GM12891 (cell line): Measurements from ENCODE around the gene ZNF101.

Experiments
- DNase-seq: peaks from one replicate; pipeline ENCODE4 v3.0.0; 2011; ENCODE audit warnings: low spot score; ENCODE audit not compliant: insufficient read length
- FAIRE-seq: peaks from 2 replicates; lab custom pipeline; 2011; peaks lifted over from hg19 to GRCh38; lab: Jason Lieb, UNC
- PAX5 ChIP-seq: IDR thresholded peaks from 2 replicates; pipeline ENCODE4 v1.6.1; 2011; ENCODE audit warnings: low read length, moderate library complexity, mild to moderate bottlenecking; ENCODE audit not compliant: insufficient read depth, severe bottlenecking
- POLR2A ChIP-seq: IDR thresholded peaks from 2 replicates; pipeline ENCODE4 v1.6.1; 2011; ENCODE audit warnings: low read depth, low read length, control low read depth
- POLR2AphosphoS5 ChIP-seq: IDR thresholded peaks from 2 replicates; pipeline ENCODE4 v1.6.1; 2011; ENCODE audit warnings: low read depth, low read length, control low read depth
- POU2F2 ChIP-seq: IDR thresholded peaks from 2 replicates; pipeline ENCODE4 v1.6.1; 2011; ENCODE audit warnings: low read depth, mild to moderate bottlenecking, control low read depth, low read length, moderate library complexity
- SPI1 ChIP-seq: IDR thresholded peaks from 2 replicates; pipeline ENCODE4 v1.6.1; 2011; ENCODE audit warnings: low read depth, low read length, control low read depth
- TAF1 ChIP-seq: IDR thresholded peaks from 2 replicates; pipeline ENCODE4 v1.6.1; 2011; ENCODE audit warnings: low read depth, low read length, control low read depth

ZNF101 gene

DNA sequence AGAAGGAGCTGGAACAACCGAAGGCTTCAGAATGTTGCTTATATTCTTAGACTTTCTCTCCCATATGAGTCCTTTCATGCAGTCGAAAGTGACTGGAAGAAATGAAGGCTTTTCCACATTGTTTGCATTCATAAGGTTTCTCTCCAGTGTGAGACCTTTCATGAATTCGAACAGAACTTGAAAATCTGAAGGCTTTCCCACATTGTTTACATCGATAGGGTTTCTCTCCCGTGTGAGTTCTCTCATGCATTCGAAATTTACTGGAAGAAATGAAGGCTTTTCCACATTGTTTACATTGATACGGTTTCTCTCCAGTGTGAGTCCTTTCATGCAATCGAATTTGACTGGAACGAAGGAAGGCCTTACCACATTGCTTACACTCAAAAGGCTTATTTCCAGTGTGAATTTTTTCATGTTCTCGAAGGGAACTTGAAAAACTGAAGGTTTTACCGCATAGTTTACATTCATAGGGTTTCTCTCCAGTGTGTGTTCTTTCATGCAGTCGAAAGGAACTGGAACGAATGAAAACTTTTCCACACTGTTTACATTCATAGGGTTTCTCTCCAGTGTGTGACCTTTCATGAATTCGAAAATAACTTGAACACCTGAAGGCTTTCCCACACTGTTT, 42.8 kb downstream of the ZNF101 start:
- DNase-seq (no peak), FAIRE-seq (no peak)
- no peak for TF ChIP-seq TAF1
- TF ChIP-seq POLR2A, result no peak

DNA sequence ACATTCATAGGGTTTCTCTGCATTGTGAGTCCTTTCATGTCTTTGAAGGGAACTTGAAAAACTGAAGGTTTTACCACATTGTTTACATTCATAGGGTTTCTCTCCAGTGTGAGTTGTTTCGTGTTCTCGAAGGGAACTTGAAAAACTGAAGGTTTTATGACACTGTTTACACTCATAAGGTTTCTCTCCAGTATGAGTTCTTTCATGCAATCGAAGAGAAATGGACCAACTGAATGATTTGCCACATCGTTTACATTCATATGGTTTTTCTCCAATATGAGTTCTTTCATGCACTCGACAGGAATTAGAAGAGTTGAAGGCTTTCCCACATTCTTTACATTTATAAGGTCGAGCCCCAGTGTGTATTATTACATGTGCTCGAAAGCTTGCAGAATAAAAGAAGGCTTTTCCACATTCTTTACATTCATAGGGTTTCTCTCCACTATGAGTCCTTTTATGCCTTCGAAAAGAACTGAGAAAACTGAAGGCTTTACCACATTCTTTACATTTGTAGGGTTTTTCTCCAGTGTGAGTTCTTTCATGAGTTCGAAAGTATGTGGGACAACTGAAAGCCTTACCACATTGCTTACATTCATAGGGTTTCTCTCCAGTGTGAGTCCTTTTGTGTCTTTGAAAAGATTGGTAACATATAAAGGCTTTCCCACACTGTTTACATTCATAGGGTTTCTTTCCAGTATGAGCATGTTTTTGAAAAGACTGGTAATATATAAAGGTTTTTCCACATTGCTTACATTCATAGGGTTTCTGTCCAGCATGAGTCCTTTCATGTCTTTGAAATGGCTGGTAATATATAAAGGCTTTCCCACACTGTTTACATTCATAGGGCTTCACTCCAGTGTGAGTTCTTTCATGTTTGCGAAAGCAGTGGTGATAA, 43.5 kb downstream of the ZNF101 start:
- DNase-seq, result no peak
- TF ChIP-seq SPI1, result no peak
- no peak for TF ChIP-seq POLR2AphosphoS5
- TF ChIP-seq POLR2A, result no peak
- no peak for TF ChIP-seq POU2F2
- TF ChIP-seq TAF1, result no peak
- TF ChIP-seq PAX5, result no peak
- no peak for FAIRE-seq

DNA sequence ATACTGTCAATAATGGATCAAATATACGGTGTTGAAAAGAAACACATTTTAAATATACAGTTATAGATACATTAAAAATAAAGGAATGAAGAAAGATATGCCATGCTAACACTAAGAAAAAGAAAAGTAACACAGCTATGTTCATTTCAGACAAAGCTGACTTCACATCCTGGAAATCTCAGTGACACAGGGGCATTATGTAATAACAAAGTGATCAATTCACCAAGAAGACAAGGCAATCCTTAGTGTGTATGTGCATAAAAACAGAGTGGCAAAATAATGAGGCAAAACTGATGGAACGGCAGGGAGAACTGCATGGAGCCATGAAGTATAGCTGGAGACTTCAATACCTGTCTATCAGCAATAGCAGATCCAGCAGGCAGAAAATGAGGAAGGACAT, 51.2 kb downstream of the ZNF101 start:
- no peak for TF ChIP-seq POLR2A
- no peak for TF ChIP-seq TAF1
- TF ChIP-seq POLR2AphosphoS5, result no peak
- no peak for TF ChIP-seq SPI1
- no peak for TF ChIP-seq PAX5
- no peak for TF ChIP-seq POU2F2
- FAIRE-seq (no peak), DNase-seq (no peak)

DNA sequence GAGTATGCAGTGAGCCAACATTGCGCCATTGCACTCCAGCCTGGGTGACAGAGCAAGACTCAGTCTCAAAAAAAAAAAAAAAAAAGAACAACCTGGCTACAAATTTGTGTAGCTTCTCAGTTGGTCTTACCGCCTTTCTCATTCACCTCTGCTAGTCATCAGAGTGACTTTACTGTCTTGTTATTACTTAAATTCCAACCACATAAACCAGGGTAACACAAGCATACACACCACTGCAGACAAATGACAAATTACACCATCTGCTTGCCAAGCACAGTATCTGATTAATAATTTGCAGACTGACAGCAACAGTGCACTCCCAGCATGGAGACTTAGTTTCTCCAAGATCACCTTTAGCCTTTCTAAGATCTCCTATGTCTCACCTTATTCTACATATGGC, 53.3 kb downstream of the ZNF101 start:
- TF ChIP-seq PAX5 (no peak), POLR2AphosphoS5 (no peak), POLR2A (no peak), POU2F2 (no peak), TAF1 (no peak), SPI1 (no peak)
- no peak for DNase-seq
- FAIRE-seq, result no peak

DNA sequence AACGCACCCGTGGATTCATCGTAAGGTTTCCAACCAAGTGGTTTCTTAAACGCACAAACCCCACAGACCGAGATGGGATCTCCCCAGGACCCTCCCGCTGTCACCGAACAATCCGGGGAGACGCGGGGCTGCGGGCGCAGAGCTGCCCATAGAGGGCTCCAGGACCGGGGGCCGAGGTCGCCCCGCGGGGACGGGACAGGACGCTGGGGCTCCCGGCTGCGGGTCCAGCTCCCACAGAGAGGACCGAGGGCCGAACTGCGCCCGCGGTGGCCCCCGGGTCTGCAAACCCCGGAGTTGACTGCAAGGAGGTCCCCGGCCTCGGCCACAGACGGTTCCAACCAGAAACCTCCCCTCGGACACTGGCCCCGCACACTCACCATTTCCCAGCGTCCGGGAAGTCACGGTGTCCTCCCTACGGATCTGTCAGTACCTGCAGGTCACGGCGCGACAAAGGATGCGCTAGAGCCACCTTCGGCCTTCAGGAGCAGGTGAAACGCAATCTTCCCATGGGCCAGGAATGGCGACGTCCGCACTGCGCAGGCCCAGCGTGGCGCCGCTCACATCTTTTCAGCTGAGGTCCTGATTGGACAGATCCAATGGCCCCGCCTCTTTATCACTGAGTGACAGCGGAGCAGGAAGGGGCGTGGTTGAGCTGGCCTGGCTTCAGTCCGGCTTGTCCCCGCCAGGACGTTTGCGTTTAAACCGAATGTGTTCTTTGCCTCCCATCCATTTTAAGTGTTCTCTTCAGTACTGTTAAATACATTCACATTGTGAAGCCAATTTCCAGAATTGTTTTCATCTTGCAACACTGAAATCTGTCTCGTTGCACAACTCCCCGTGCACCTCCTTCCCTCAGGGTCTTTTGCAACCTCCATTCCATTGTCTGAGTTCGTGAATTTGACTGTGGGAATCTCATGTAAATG, 64.2 kb downstream of the ZNF101 start, which contains the start of gene ZNF14:
Gene ZNF14 (minus strand): TSS at position 534 of the 923 bp plus-strand sequence. CDS start 154 bp downstream, at position 380.
- FAIRE-seq, result peak; percentile 97
- peak; percentile 98 for DNase-seq
- peak; percentile 90 for TF ChIP-seq POLR2AphosphoS5
- no peak for TF ChIP-seq PAX5
- no peak for TF ChIP-seq SPI1
- peak; percentile 92 for TF ChIP-seq POLR2A
- TF ChIP-seq POU2F2, result no peak
- TF ChIP-seq TAF1, result peak; percentile 68; the same call in 1 of the 2 replicates
